K562 (cell line): ENCODE data around the gene GABRB1.

Experiments
- GABPA ChIP-seq: fragments of 200-800 bp; sonication (Bioruptor generic); conservative IDR thresholded peaks from 2 replicates; pipeline ENCODE4 v1.6.1; 2016; ENCODE audit warnings: low read depth, missing genetic modification characterization, missing compliant biosample characterization
- HDAC6 ChIP-seq: IDR thresholded peaks from 2 replicates; pipeline ENCODE4 v1.6.1; 2012; ENCODE audit warnings: low read depth, mild to moderate bottlenecking, control low read depth, inconsistent platforms, low read length, moderate library complexity
- PRPF4 ChIP-seq: fragments of 200-400 bp; formaldehyde crosslinking; IDR thresholded peaks from one replicate; pipeline ENCODE4 v1.6.1; 2017; ENCODE audit warnings: low read length, low read depth, mild to moderate bottlenecking; ENCODE audit not compliant: insufficient read depth, poor library complexity, severe bottlenecking
- RAD21 ChIP-seq, 2 experiments: fragments of 250-450 bp in 1 of 2; fragments of 450-650 bp in 1 of 2; sonication (Bioruptor Pico) in 1 of 2; formaldehyde crosslinking in 1 of 2; IDR thresholded peaks in 1 of 2; conservative IDR thresholded peaks in 1 of 2; 2 replicates each; pipeline versions ENCODE4 v1.4.0 to v1.8.0; 2020 to 2022; ENCODE audit warnings: mild to moderate bottlenecking in 2 of 2, moderate library complexity in 1 of 2
- TCF7L2 ChIP-seq: fragments of 150-350 bp; IDR thresholded peaks from 2 replicates; pipeline ENCODE4 v1.6.1; 2016; ENCODE audit warnings: low read depth, mild to moderate bottlenecking, low read length, moderate library complexity
- TRIM24 ChIP-seq, 2 experiments: fragments of 450-650 bp; IDR thresholded peaks; 2 replicates each; pipeline ENCODE4 v1.6.1; 2016
- ZBTB7A ChIP-seq: IDR thresholded peaks from 2 replicates; pipeline ENCODE4 v1.6.1; 2011; ENCODE audit warnings: low read depth, mild to moderate bottlenecking, low read length, moderate library complexity, borderline replicate concordance; ENCODE audit not compliant: control insufficient read depth
- TF ChIP-seq, protein P1 (sequence below), 2 experiments: fragments of 450-650 bp; IDR thresholded peaks; 2 replicates each; pipeline ENCODE4 v1.6.1; 2016; ENCODE audit warnings: mild to moderate bottlenecking in 2 of 2, borderline replicate concordance in 1 of 2, low read depth in 1 of 2, moderate library complexity in 1 of 2
- TF ChIP-seq, protein P2 (sequence below): sonication (generic); formaldehyde crosslinking; IDR thresholded peaks from 2 replicates; pipeline ENCODE4 v1.8.1; 2022; ENCODE audit warnings: missing genetic modification reagents
- TF ChIP-seq, protein P3 (sequence below): fragments of 450-650 bp; IDR thresholded peaks from 2 replicates; pipeline ENCODE4 v1.6.1; 2016; ENCODE audit warnings: missing biosample characterization, missing genetic modification characterization

DNA sequence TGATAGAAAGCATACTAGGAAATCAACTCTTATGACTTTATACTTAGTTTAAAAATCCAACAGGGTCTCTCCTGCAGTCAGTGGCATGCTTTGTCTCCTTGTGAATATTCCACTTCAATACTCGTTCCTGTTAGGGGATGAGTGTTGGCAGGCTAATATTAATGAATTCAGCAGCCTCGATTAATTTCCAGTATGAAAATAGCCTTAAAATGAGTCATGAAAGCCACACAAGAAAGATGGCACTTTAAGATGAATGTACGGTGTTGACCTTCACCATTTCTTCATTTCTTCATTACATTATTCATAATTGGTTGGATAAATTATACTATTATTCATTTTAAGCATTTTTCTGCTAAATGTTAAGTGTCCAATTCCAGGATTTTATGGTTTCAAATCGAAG is 29.2 kb downstream of the GABRB1 start:
- TF ChIP-seq TCF7L2 (no peak), PRPF4 (no peak), HDAC6 (no peak), TRIM24 (IDR thresholded peaks at IDR 0.05) (no peak), RAD21 (CRISPR knock-in tag; conservative IDR thresholded peaks at IDR 0.05 in 1 of 2, IDR thresholded peaks at IDR 0.05 in 1 of 2) (no peak), GABPA (tag) (no peak), ZBTB7A (no peak)
- TF ChIP-seq, protein P1, sequence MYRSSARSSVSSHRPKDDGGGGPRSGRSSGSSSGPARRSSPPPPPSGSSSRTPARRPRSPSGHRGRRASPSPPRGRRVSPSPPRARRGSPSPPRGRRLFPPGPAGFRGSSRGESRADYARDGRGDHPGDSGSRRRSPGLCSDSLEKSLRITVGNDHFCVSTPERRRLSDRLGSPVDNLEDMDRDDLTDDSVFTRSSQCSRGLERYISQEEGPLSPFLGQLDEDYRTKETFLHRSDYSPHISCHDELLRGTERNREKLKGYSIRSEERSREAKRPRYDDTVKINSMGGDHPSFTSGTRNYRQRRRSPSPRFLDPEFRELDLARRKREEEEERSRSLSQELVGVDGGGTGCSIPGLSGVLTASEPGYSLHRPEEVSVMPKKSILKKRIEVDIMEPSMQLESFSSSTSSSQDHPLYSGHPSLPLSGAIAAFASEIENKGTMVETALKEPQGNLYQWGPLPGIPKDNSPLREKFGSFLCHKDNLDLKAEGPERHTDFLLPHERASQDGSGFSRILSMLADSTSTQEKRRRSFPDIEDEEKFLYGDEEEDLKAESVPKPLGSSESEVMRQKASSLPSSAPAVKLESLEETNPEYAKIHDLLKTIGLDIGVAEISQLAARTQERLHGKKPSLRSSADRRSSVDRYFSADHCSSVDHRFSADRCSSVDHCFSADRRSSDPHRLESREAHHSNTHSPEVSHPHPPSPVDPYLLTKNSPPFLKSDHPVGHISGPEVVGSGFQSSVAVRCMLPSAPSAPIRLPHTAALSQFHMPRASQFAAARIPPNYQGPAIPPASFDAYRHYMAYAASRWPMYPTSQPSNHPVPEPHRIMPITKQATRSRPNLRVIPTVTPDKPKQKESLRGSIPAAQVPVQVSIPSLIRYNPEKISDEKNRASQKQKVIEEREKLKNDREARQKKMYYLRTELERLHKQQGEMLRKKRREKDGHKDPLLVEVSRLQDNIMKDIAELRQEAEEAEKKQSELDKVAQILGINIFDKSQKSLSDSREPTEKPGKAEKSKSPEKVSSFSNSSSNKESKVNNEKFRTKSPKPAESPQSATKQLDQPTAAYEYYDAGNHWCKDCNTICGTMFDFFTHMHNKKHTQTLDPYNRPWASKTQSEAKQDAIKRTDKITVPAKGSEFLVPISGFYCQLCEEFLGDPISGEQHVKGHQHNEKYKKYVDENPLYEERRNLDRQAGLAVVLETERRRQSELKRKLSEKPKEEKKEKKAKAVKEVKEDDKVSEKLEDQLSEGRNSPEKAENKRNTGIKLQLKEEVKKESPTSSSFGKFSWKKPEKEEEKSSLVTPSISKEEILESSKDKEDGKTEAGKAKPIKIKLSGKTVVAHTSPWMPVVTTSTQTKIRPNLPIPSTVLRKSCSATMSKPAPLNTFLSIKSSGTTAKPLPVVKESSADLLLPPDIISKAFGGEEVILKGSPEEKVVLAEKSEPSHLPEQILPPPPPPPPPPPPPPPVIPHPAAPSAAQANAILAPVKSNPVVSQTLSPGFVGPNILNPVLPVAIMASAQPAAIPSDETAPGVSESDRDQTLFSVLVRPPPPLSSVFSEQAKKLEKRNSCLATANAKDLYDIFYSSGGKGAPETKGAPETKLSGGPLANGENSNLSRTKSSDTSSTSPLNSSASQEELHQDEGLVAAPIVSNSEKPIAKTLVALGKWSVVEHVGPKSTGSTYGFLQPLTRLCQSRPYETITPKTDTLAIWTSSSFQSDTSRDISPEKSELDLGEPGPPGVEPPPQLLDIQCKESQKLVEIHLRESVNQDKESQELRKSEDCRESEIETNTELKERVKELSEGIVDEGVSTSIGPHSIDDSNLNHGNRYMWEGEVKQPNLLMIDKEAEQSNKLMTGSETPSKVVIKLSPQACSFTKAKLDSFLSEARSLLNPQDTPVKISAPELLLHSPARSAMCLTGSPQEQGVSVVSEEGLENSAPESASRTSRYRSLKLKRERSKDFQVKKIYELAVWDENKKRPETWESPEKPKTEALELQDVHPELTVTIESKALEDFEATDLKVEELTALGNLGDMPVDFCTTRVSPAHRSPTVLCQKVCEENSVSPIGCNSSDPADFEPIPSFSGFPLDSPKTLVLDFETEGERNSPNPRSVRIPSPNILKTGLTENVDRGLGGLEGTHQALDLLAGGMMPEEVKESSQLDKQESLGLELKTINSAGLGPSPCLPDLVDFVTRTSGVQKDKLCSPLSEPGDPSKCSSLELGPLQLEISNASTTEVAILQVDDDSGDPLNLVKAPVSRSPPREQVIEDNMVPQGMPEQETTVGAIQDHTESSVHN (IDR thresholded peaks at IDR 0.05; ENCODE audit: borderline replicate concordance in 1 of 2, low read depth in 1 of 2), result no peak
- TF ChIP-seq, protein P2, sequence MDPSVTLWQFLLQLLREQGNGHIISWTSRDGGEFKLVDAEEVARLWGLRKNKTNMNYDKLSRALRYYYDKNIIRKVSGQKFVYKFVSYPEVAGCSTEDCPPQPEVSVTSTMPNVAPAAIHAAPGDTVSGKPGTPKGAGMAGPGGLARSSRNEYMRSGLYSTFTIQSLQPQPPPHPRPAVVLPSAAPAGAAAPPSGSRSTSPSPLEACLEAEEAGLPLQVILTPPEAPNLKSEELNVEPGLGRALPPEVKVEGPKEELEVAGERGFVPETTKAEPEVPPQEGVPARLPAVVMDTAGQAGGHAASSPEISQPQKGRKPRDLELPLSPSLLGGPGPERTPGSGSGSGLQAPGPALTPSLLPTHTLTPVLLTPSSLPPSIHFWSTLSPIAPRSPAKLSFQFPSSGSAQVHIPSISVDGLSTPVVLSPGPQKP, result no peak
- TF ChIP-seq, protein P3, sequence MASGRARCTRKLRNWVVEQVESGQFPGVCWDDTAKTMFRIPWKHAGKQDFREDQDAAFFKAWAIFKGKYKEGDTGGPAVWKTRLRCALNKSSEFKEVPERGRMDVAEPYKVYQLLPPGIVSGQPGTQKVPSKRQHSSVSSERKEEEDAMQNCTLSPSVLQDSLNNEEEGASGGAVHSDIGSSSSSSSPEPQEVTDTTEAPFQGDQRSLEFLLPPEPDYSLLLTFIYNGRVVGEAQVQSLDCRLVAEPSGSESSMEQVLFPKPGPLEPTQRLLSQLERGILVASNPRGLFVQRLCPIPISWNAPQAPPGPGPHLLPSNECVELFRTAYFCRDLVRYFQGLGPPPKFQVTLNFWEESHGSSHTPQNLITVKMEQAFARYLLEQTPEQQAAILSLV (tag), result no peak
